Osteoblast (primary cell): ENCODE data around the gene DNPEP. TPM values are rescaled to one million over a fixed set of nuclear protein-coding genes. Genes with fewer than 3 reads are reported as not detected.

Experiments used
- DNase-seq: peaks from one replicate; pipeline ENCODE4 v3.0.0; 2011; ENCODE audit warnings: low spot score, mixed read lengths; ENCODE audit not compliant: insufficient read length; ENCODE audit errors: missing footprints
- H2AFZ ChIP-seq: 2 replicates; pipeline ENCODE4 v1.6.0; 2011; ENCODE audit warnings: mild to moderate bottlenecking, low read length
- H3K27ac ChIP-seq: 2 replicates; pipeline ENCODE4 v1.5.1; 2011; ENCODE audit warnings: mild to moderate bottlenecking, low read depth, low read length, moderate library complexity
- H3K27me3 ChIP-seq: 2 replicates; pipeline ENCODE4 v1.6.0; 2012; ENCODE audit warnings: mild to moderate bottlenecking, control low read depth, inconsistent platforms, low read length, moderate library complexity; ENCODE audit not compliant: insufficient read depth
- H3K36me3 ChIP-seq: 2 replicates; pipeline ENCODE4 v1.5.1; 2011; ENCODE audit warnings: mild to moderate bottlenecking, low read length, control low read depth, moderate library complexity; ENCODE audit not compliant: insufficient read depth
- H3K4me1 ChIP-seq: 2 replicates; pipeline ENCODE4 v1.5.1; 2011; ENCODE audit warnings: mild to moderate bottlenecking, low read length, control low read depth, moderate library complexity; ENCODE audit not compliant: insufficient read depth
- H3K4me2 ChIP-seq: 2 replicates; pipeline ENCODE4 v1.6.0; 2011; ENCODE audit warnings: mild to moderate bottlenecking, low read length; ENCODE audit not compliant: insufficient read depth
- H3K4me3 ChIP-seq: fragments of 200-600 bp; sonication (generic); 3 replicates; pipeline ENCODE4 v1.5.1; 2012; ENCODE audit warnings: mild to moderate bottlenecking, low read length, inconsistent platforms; ENCODE audit not compliant: insufficient read depth
- H3K79me2 ChIP-seq: 2 replicates; pipeline ENCODE4 v1.6.0; 2012; ENCODE audit warnings: mild to moderate bottlenecking, low read length, control low read depth, inconsistent platforms; ENCODE audit not compliant: insufficient read depth
- H3K9me3 ChIP-seq: 2 replicates; pipeline ENCODE4 v1.5.1; 2011; ENCODE audit warnings: low read depth, low read length, control low read depth
- H4K20me1 ChIP-seq: 2 replicates; pipeline ENCODE4 v1.6.0; 2012; ENCODE audit warnings: mild to moderate bottlenecking, low read length, control low read depth; ENCODE audit not compliant: insufficient read depth
- total RNA-seq: library from RNA; depleted of rRNA; stranded (reverse); fragments of >200 nt; gene quantifications from 2 replicates; pipeline ENCODE4 v1.2.3, GENCODE V29; 2012
- TF ChIP-seq, protein P1 (sequence below): IDR thresholded peaks from 2 replicates; pipeline ENCODE4 v1.5.1; 2011; ENCODE audit warnings: mild to moderate bottlenecking, low read depth, low read length, moderate library complexity; ENCODE audit errors: extremely low read depth

The DNPEP gene
- total RNA-seq, 1 donor = 67.3 TPM

DNA sequence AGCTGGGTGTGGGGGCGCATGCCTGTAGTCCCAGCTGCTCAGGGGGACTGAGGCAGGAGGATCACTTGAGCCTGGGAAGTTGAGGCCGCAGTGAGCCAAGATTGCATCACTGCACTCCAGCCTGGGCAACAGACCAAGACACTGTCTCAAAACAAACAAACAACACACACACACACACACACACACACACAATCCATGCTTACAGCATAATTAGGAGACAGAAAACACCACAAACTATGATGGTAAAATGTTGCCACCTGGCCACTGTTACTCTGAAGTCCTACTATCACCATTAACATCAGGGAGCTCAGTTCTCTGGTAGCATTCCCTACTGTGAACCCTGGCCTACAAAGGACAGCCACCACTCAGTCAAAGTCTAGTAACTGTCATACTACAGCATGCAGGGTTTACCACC, 18.3 kb downstream of the DNPEP start:
- Histone ChIP-seq H3K4me2 (peak overlapping the region; percentile 69), H3K4me3 (no peak overlapping the region), H4K20me1 (no peaks in the 10 kb centered on the region), H3K4me1 (peaks cover 14% of the 10 kb centered on the region), H3K27me3 (no peaks in the 10 kb centered on the region), H3K27ac (peak overlapping the region; percentile 72), H2AFZ (no peak overlapping the region), H3K79me2 (no peaks in the 10 kb centered on the region), H3K9me3 (no peaks in the 10 kb centered on the region), H3K36me3 (peaks cover 9% of the 10 kb centered on the region)
- TF ChIP-seq, protein P1, sequence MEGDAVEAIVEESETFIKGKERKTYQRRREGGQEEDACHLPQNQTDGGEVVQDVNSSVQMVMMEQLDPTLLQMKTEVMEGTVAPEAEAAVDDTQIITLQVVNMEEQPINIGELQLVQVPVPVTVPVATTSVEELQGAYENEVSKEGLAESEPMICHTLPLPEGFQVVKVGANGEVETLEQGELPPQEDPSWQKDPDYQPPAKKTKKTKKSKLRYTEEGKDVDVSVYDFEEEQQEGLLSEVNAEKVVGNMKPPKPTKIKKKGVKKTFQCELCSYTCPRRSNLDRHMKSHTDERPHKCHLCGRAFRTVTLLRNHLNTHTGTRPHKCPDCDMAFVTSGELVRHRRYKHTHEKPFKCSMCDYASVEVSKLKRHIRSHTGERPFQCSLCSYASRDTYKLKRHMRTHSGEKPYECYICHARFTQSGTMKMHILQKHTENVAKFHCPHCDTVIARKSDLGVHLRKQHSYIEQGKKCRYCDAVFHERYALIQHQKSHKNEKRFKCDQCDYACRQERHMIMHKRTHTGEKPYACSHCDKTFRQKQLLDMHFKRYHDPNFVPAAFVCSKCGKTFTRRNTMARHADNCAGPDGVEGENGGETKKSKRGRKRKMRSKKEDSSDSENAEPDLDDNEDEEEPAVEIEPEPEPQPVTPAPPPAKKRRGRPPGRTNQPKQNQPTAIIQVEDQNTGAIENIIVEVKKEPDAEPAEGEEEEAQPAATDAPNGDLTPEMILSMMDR = no peak
- DNase-seq = no peak

DNA sequence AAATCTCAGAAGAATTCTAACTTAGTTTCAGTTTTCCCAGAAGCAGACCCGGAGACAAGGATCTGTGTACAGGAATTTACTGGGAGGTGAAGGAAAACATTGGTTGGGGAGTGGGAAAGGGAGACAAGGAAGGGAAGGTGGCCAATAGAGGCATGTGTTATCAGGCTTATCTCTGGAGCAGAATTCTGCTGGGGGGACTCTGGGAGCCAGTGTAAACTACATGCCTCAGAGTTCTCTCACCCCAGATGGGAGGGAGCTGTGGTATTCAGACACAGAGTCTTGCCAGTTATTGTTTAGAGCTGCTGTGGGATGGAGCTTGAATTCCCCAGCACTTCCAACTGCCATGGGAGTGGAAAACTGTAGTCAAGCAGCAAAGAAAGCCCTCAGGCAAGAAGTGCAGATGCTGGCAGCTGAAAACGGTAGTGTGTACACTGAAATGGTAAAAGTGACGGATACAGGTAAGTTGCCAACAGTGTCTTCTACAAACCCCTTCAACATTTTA, 19.0 kb downstream of the DNPEP start:
- H4K20me1 ChIP-seq = no peaks in the 10 kb centered on the region
- peak overlapping the region; percentile 58 for H3K4me3 ChIP-seq
- H3K79me2 ChIP-seq = no peaks in the 10 kb centered on the region
- H3K4me1 ChIP-seq = peaks cover 14% of the 10 kb centered on the region
- H3K27ac ChIP-seq = peak overlapping the region; percentile 72
- H3K36me3 ChIP-seq = peaks cover 3% of the 10 kb centered on the region
- TF ChIP-seq, protein P1 = no peak
- peak; percentile 57 for DNase-seq
- H3K4me2 ChIP-seq = peak overlapping the region; percentile 69
- H2AFZ ChIP-seq = no peak overlapping the region
- H3K9me3 ChIP-seq = no peaks in the 10 kb centered on the region
- H3K27me3 ChIP-seq = no peaks in the 10 kb centered on the region

DNA sequence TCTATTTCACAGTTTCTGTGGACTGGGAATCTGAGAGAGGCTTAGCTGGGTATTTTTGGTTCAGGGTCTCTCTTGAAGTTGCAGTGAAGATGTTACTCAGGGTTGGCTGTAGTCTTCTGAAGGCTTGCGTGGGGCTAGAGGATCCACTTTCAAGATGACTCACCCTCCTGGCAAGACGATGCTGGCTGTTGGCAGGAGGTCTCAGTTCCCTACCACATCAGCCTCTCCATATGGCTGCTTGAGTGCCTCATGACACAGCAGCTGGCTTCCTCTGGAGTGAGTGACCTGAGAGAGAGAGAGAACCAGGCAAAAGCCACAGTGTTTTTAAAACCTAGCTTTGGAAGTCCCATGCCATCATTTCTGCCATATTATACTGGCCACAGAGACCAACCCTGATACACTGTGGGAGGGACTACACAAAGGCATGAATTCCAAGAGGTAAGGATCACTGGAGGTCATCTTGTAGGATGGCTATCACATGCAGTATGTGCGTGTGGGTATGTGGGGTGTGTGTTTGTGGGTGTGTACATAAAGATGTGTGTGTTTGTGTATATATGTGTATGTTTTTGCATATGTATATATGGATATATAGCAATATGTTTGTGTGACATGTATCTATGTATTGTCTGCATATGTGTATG, 25.1 kb downstream of the DNPEP start:
- Histone ChIP-seq H3K27me3 (peaks cover 30% of the 10 kb centered on the region), H3K36me3 (no peaks in the 10 kb centered on the region), H2AFZ (no peak overlapping the region), H3K9me3 (no peaks in the 10 kb centered on the region), H3K4me3 (no peak overlapping the region), H4K20me1 (no peaks in the 10 kb centered on the region), H3K27ac (peak overlapping the region; percentile 8), H3K4me1 (peaks cover 17% of the 10 kb centered on the region), H3K79me2 (no peaks in the 10 kb centered on the region), H3K4me2 (peak overlapping the region; percentile 7)
- TF ChIP-seq, protein P1 = no peak
- DNase-seq = peak; percentile 98

DNA sequence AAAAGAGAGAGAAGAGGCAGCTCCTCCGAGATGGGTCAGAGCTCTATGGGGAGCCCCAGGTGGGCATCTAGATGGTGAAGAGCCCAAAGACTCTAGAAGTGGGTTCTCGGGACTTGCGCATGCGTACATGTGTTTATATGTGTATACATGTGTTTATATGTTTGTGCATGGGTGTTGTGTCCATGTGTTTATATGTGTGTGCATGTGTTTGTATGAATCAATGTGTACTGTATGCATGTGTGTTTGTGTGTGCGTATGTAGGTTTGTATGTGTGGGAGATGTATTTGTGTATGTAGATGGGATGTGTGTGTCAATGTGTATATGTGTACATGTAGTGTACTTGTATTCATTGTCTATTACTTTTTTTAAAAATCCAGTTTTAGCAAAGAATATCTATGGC, 25.6 kb downstream of the DNPEP start:
- H3K79me2 ChIP-seq = no peaks in the 10 kb centered on the region
- no peak overlapping the region for H2AFZ ChIP-seq
- no peak for DNase-seq
- H3K4me2 ChIP-seq = peak overlapping the region; percentile 7
- H3K4me1 ChIP-seq = peaks cover 17% of the 10 kb centered on the region
- H4K20me1 ChIP-seq = no peaks in the 10 kb centered on the region
- H3K27ac ChIP-seq = no peak overlapping the region
- TF ChIP-seq, protein P1 = no peak
- no peaks in the 10 kb centered on the region for H3K36me3 ChIP-seq
- no peak overlapping the region for H3K4me3 ChIP-seq
- no peaks in the 10 kb centered on the region for H3K9me3 ChIP-seq
- peaks cover 35% of the 10 kb centered on the region for H3K27me3 ChIP-seq
